Natural killer cell treated with Interleukin-12 subunit alpha and Interleukin-12 subunit beta and Interleukin-15 and Interleukin-18, amount 100 ng/mL, for 72 hours (primary cell): Measurements from ENCODE around the gene CCDC12. TPM values are rescaled to one million over a fixed set of nuclear protein-coding genes. Genes with fewer than 3 reads are reported as not detected.
"Not testable (repeated sequence)": the region's sequence is repeated elsewhere in the genome, so short reads cannot be mapped to it uniquely, and the experiment has no call there.

ENCODE experiments used
- ATAC-seq, 2 donors: fragments of 150-1000 bp; cut with Tn5 transposase in 1 of 2; sonication (Bioruptor Pico), chemical (Tn5 transposase) in 1 of 2; 2 replicates each; pipeline ENCODE4 v1.10.0; 2021
- DNase-seq: peaks from one replicate; pipeline ENCODE4 v3.0.0; 2022; ENCODE audit warnings: low spot score
- H3K27ac Mint-ChIP-seq, 2 donors: 1 replicate in 1 of 2; 2 replicates in 1 of 2; pipeline ENCODE4 v1.8.0; 2022; ENCODE audit warnings: mixed read lengths in 2 of 2, mild to moderate bottlenecking in 1 of 2, moderate library complexity in 1 of 2
- H3K27me3 Mint-ChIP-seq, 2 donors: 1 replicate in 1 of 2; 2 replicates in 1 of 2; pipeline ENCODE4 v1.8.0; 2022; ENCODE audit warnings: mixed read lengths in 2 of 2
- H3K36me3 Mint-ChIP-seq: one replicate; pipeline ENCODE4 v1.8.0; 2022; ENCODE audit warnings: mixed read lengths
- H3K4me1 Mint-ChIP-seq, 2 donors: 1 replicate in 1 of 2; 2 replicates in 1 of 2; pipeline ENCODE4 v1.8.0; 2022; ENCODE audit warnings: low read depth in 2 of 2, mixed read lengths in 2 of 2, mild to moderate bottlenecking in 1 of 2
- H3K4me3 Mint-ChIP-seq: one replicate; pipeline ENCODE4 v1.8.0; 2022; ENCODE audit warnings: mixed read lengths
- H3K9me3 Mint-ChIP-seq: 2 replicates; pipeline ENCODE4 v1.8.0; 2022; ENCODE audit warnings: mixed read lengths
- total RNA-seq, 2 donors: library from RNA; stranded (reverse); gene quantifications; one replicate each; pipeline ENCODE4 v1.2.3, GENCODE V29; 2022

CCDC12 gene
- total RNA-seq, 2 donors from 2014 or later: 58.0 to 89.8 TPM

GRCh38 chr3:46974421-46975171 is 1.9 kb downstream of the CCDC12 start:
- no peaks in the 10 kb centered on the region for H3K9me3 Mint-ChIP-seq
- no peak for ATAC-seq
- peaks cover 55 to 68% of the 10 kb centered on the region in 2 donors for H3K4me1 Mint-ChIP-seq
- peak overlapping the region; percentile 96 for H3K4me3 Mint-ChIP-seq
- no peak for DNase-seq
- H3K27ac Mint-ChIP-seq: peak overlapping the region; percentile 60 to 97
- H3K27me3 Mint-ChIP-seq: no peaks in the 10 kb centered on the region
- peaks cover 10% of the 10 kb centered on the region for H3K36me3 Mint-ChIP-seq

GRCh38 chr3:46972396-46972795 is 4.1 kb downstream of the CCDC12 start:
- peak overlapping the region; percentile 77 for H3K4me3 Mint-ChIP-seq
- no peaks in the 10 kb centered on the region for H3K9me3 Mint-ChIP-seq
- ATAC-seq: no peak
- peaks cover 10% of the 10 kb centered on the region for H3K36me3 Mint-ChIP-seq
- peaks cover 65 to 79% of the 10 kb centered on the region in 2 donors for H3K4me1 Mint-ChIP-seq
- DNase-seq: peak; percentile 56
- H3K27me3 Mint-ChIP-seq: no peaks in the 10 kb centered on the region
- peak overlapping the region; percentile 83 to 93 for H3K27ac Mint-ChIP-seq

- peaks cover 10% of the 10 kb centered on the region for H3K36me3 Mint-ChIP-seq
- H3K27me3 Mint-ChIP-seq: no peaks in the 10 kb centered on the region
- H3K9me3 Mint-ChIP-seq: no peaks in the 10 kb centered on the region
- peak overlapping the region; percentile 77 for H3K4me3 Mint-ChIP-seq
- peak; percentile 60 for DNase-seq
- peak overlapping the region; percentile 83 to 93 for H3K27ac Mint-ChIP-seq
- no peak for ATAC-seq
- H3K4me1 Mint-ChIP-seq: peaks cover 71 to 79% of the 10 kb centered on the region in 2 donors
Measured at GRCh38 chr3:46971742-46972141, 4.8 kb downstream of the CCDC12 start.

- H3K36me3 Mint-ChIP-seq: peaks cover 10% of the 10 kb centered on the region
- peak overlapping the region; percentile 77 for H3K4me3 Mint-ChIP-seq
- peak overlapping the region; percentile 83 to 93 for H3K27ac Mint-ChIP-seq
- no peak for ATAC-seq
- no peaks in the 10 kb centered on the region for H3K27me3 Mint-ChIP-seq
- DNase-seq: peak; percentile 31
- peaks cover 77 to 79% of the 10 kb centered on the region in 2 donors for H3K4me1 Mint-ChIP-seq
- H3K9me3 Mint-ChIP-seq: no peaks in the 10 kb centered on the region
Measured at GRCh38 chr3:46971151-46971550, 5.4 kb downstream of the CCDC12 start.

- ATAC-seq: no peak
- no peak overlapping the region for H3K4me3 Mint-ChIP-seq
- H3K36me3 Mint-ChIP-seq: peaks cover 10% of the 10 kb centered on the region
- H3K27ac Mint-ChIP-seq: peak overlapping the region; percentile 83 to 93
- H3K9me3 Mint-ChIP-seq: no peaks in the 10 kb centered on the region
- no peaks in the 10 kb centered on the region for H3K27me3 Mint-ChIP-seq
- no peak for DNase-seq
- H3K4me1 Mint-ChIP-seq: peaks cover 82 to 83% of the 10 kb centered on the region in 2 donors
Measured at GRCh38 chr3:46970391-46971091, 6.0 kb downstream of the CCDC12 start.

- no peak for ATAC-seq
- Mint-ChIP-seq H3K4me1 (peaks cover 77 to 78% of the 10 kb centered on the region in 2 donors), H3K4me3 (no peak overlapping the region), H3K27me3 (no peaks in the 10 kb centered on the region), H3K36me3 (peaks cover 6% of the 10 kb centered on the region), H3K9me3 (no peaks in the 10 kb centered on the region), H3K27ac (peak overlapping the region in 1 of 2 donors; percentile 68)
- no peak for DNase-seq
Measured at GRCh38 chr3:46968783-46969428, 7.6 kb downstream of the CCDC12 start.

- Mint-ChIP-seq H3K9me3 (no peaks in the 10 kb centered on the region), H3K4me1 (peaks cover 73% of the 10 kb centered on the region in 2 donors), H3K27me3 (no peaks in the 10 kb centered on the region), H3K4me3 (peak overlapping the region; percentile 18), H3K36me3 (no peaks in the 10 kb centered on the region), H3K27ac (peak overlapping the region; percentile 47 to 65)
- DNase-seq (no peak), ATAC-seq (peak; percentile 26 to 42)
Measured at GRCh38 chr3:46966811-46967210, 9.7 kb downstream of the CCDC12 start.

- Mint-ChIP-seq H3K4me3 (no peak overlapping the region), H3K27ac (peak overlapping the region; percentile 47 to 65), H3K4me1 (peaks cover 73 to 76% of the 10 kb centered on the region in 2 donors), H3K9me3 (no peaks in the 10 kb centered on the region), H3K27me3 (no peaks in the 10 kb centered on the region), H3K36me3 (no peaks in the 10 kb centered on the region)
- ATAC-seq (no peak), DNase-seq (no peak)
Measured at GRCh38 chr3:46965151-46965550, 11.4 kb downstream of the CCDC12 start.

GRCh38 chr3:46964038-46964590 is 12.4 kb downstream of the CCDC12 start:
- not testable (repeated sequence) for H3K9me3 Mint-ChIP-seq, H3K27me3 Mint-ChIP-seq, DNase-seq, H3K4me3 Mint-ChIP-seq, H3K27ac Mint-ChIP-seq, ATAC-seq, H3K36me3 Mint-ChIP-seq
- H3K4me1 Mint-ChIP-seq: peaks cover 75 to 76% of the 10 kb centered on the region in 2 donors

GRCh38 chr3:46962990-46963389 is 13.6 kb downstream of the CCDC12 start:
- Mint-ChIP-seq H3K27me3 (no peaks in the 10 kb centered on the region), H3K4me3 (no peak overlapping the region), H3K9me3 (no peaks in the 10 kb centered on the region), H3K27ac (peak overlapping the region in 1 of 2 donors; percentile 8), H3K4me1 (peaks cover 75 to 79% of the 10 kb centered on the region in 2 donors), H3K36me3 (no peaks in the 10 kb centered on the region)
- DNase-seq (no peak), ATAC-seq (no peak)

- H3K9me3 Mint-ChIP-seq: no peaks in the 10 kb centered on the region
Measured at GRCh38 chr3:46962427-46962826, 14.1 kb downstream of the CCDC12 start.

GRCh38 chr3:46960835-46961234 is 15.7 kb downstream of the CCDC12 start:
- Mint-ChIP-seq H3K4me1 (peaks cover 66 to 77% of the 10 kb centered on the region in 2 donors), H3K27me3 (no peaks in the 10 kb centered on the region), H3K36me3 (no peaks in the 10 kb centered on the region), H3K27ac (peak overlapping the region; percentile 77 to 84), H3K4me3 (peak overlapping the region; percentile 85), H3K9me3 (no peaks in the 10 kb centered on the region)
- DNase-seq (no peak), ATAC-seq (no peak)

More at GRCh38 chr3:46962427-46962826, 14.1 kb downstream of the CCDC12 start:
- Mint-ChIP-seq H3K4me1 (peaks cover 72 to 77% of the 10 kb centered on the region in 2 donors), H3K27ac (peak overlapping the region in 1 of 2 donors; percentile 8), H3K4me3 (no peak overlapping the region), H3K27me3 (no peaks in the 10 kb centered on the region), H3K36me3 (no peaks in the 10 kb centered on the region)
- ATAC-seq (no peak), DNase-seq (no peak)

- Mint-ChIP-seq H3K4me1 (peaks cover 66 to 77% of the 10 kb centered on the region in 2 donors), H3K27ac (peak overlapping the region; percentile 77 to 84), H3K4me3 (peak overlapping the region; percentile 85), H3K36me3 (no peaks in the 10 kb centered on the region), H3K9me3 (no peaks in the 10 kb centered on the region), H3K27me3 (no peaks in the 10 kb centered on the region)
- ATAC-seq (peak; percentile 58 to 70), DNase-seq (no peak)
Measured at GRCh38 chr3:46960081-46960701, 16.4 kb downstream of the CCDC12 start.
